HEK293 (cell line): ENCODE results near the gene PIP5K1B.

Experiments
- CTCF ChIA-PET: fragments of 350-600 bp; formaldehyde crosslinking; extraction: SDS; loops from one replicate; lab custom pipeline; 2021; ENCODE audit warnings: antibody characterized with exemption; lab: Yijun Ruan, JAX
- POLR2A ChIA-PET: fragments of 300-600 bp; formaldehyde crosslinking; extraction: SDS; loops from one replicate; lab custom pipeline; 2020; ENCODE audit warnings: antibody characterized with exemption, inconsistent platforms; lab: Yijun Ruan, JAX
- H3K27ac ChIP-seq: fragments of 200-500 bp; sonication (Bioruptor generic); 2 replicates; pipeline ENCODE4 v1.5.1; 2014; ENCODE audit warnings: low read depth, low read length, control low read depth, inconsistent platforms; ENCODE audit errors: extremely low read depth
- H3K36me3 ChIP-seq, 2 experiments: fragments of 200-500 bp in 1 of 2; sonication (Bioruptor generic) in 1 of 2; 1 replicate in 1 of 2; 2 replicates in 1 of 2; pipeline ENCODE4 v1.5.1; 2014 to 2017; ENCODE audit warnings: inconsistent platforms in 2 of 2, low read length in 2 of 2; ENCODE audit not compliant: control insufficient read depth in 2 of 2, insufficient read depth in 1 of 2
- H3K4me1 ChIP-seq: fragments of 200-500 bp; sonication (Bioruptor generic); 2 replicates; pipeline ENCODE4 v1.5.1; 2014; ENCODE audit warnings: mild to moderate bottlenecking, low read length, inconsistent platforms; ENCODE audit not compliant: control insufficient read depth, insufficient read depth
- H3K4me3 ChIP-seq: 2 replicates; pipeline ENCODE4 v1.5.1; 2011; ENCODE audit warnings: low read depth, mild to moderate bottlenecking, control low read depth, low read length, moderate library complexity
- H3K9me3 ChIP-seq: fragments of 200-500 bp; sonication (Bioruptor generic); 2 replicates; pipeline ENCODE4 v1.5.1; 2014; ENCODE audit warnings: low read depth, low read length, inconsistent platforms; ENCODE audit not compliant: control insufficient read depth, insufficient read depth
- CTCF ChIP-seq: fragments of 450-650 bp; formaldehyde crosslinking; IDR thresholded peaks from 2 replicates; pipeline ENCODE4 v1.5.1; 2016; ENCODE audit warnings: missing biosample characterization, missing genetic modification characterization
- SP7 ChIP-seq: fragments of 450-650 bp; formaldehyde crosslinking; IDR thresholded peaks from 2 replicates; pipeline ENCODE4 v1.5.1; 2016; ENCODE audit warnings: missing biosample characterization, missing genetic modification characterization
- WT1 ChIP-seq: fragments of 450-650 bp; formaldehyde crosslinking; IDR thresholded peaks from 2 replicates; pipeline ENCODE4 v1.5.1; 2016; ENCODE audit warnings: missing biosample characterization, missing genetic modification characterization
- YY2 ChIP-seq: fragments of 450-650 bp; formaldehyde crosslinking; IDR thresholded peaks from 2 replicates; pipeline ENCODE4 v1.5.1; 2016; ENCODE audit warnings: missing biosample characterization, missing genetic modification characterization
- ZBTB1 ChIP-seq: fragments of 450-650 bp; formaldehyde crosslinking; IDR thresholded peaks from 2 replicates; pipeline ENCODE4 v1.5.1; 2016; ENCODE audit warnings: missing biosample characterization, missing genetic modification characterization
- ZNF121 ChIP-seq: fragments of 450-650 bp; formaldehyde crosslinking; IDR thresholded peaks from 2 replicates; pipeline ENCODE4 v1.5.1; 2016; ENCODE audit warnings: missing biosample characterization, missing genetic modification characterization
- ZNF16 ChIP-seq: fragments of 450-650 bp; formaldehyde crosslinking; IDR thresholded peaks from 2 replicates; pipeline ENCODE4 v1.5.1; 2016; ENCODE audit warnings: low read depth, missing biosample characterization, missing genetic modification characterization
- ZNF23 ChIP-seq: fragments of 450-650 bp; formaldehyde crosslinking; IDR thresholded peaks from 2 replicates; pipeline ENCODE4 v1.5.1; 2016; ENCODE audit warnings: missing biosample characterization, missing genetic modification characterization, borderline replicate concordance
- ZNF26 ChIP-seq: fragments of 450-650 bp; formaldehyde crosslinking; IDR thresholded peaks from 2 replicates; pipeline ENCODE4 v1.5.1; 2016; ENCODE audit warnings: missing biosample characterization, missing genetic modification characterization
- ZNF324 ChIP-seq: fragments of 450-650 bp; formaldehyde crosslinking; IDR thresholded peaks from 2 replicates; pipeline ENCODE4 v1.5.1; 2016; ENCODE audit warnings: missing biosample characterization, missing genetic modification characterization
- ZNF423 ChIP-seq: fragments of 450-650 bp; formaldehyde crosslinking; IDR thresholded peaks from 2 replicates; pipeline ENCODE4 v1.5.1; 2016; ENCODE audit warnings: missing biosample characterization, missing genetic modification characterization
- ZNF555 ChIP-seq: fragments of 450-650 bp; formaldehyde crosslinking; conservative IDR thresholded peaks from 2 replicates; pipeline ENCODE4 v1.5.1; 2017; ENCODE audit warnings: missing biosample characterization, mild to moderate bottlenecking, missing genetic modification characterization, inconsistent platforms
- ZNF692 ChIP-seq: fragments of 450-650 bp; formaldehyde crosslinking; IDR thresholded peaks from 2 replicates; pipeline ENCODE4 v1.5.1; 2016; ENCODE audit warnings: missing biosample characterization, missing genetic modification characterization
- ZNF747 ChIP-seq: fragments of 450-650 bp; formaldehyde crosslinking; IDR thresholded peaks from 2 replicates; pipeline ENCODE4 v1.5.1; 2016; ENCODE audit warnings: missing biosample characterization, missing genetic modification characterization
- TF ChIP-seq, protein P1 (sequence below): fragments of 450-650 bp; formaldehyde crosslinking; IDR thresholded peaks from 2 replicates; pipeline ENCODE4 v1.5.1; 2017; ENCODE audit warnings: missing biosample characterization, missing genetic modification characterization
- TF ChIP-seq, protein P2 (sequence below): fragments of 450-650 bp; formaldehyde crosslinking; IDR thresholded peaks from 2 replicates; pipeline ENCODE4 v1.5.1; 2016; ENCODE audit warnings: missing biosample characterization, missing genetic modification characterization
- TF ChIP-seq, protein P3 (sequence below): fragments of 450-650 bp; formaldehyde crosslinking; IDR thresholded peaks from 2 replicates; pipeline ENCODE4 v1.5.1; 2016; ENCODE audit warnings: missing biosample characterization, missing genetic modification characterization

Gene PIP5K1B

DNA sequence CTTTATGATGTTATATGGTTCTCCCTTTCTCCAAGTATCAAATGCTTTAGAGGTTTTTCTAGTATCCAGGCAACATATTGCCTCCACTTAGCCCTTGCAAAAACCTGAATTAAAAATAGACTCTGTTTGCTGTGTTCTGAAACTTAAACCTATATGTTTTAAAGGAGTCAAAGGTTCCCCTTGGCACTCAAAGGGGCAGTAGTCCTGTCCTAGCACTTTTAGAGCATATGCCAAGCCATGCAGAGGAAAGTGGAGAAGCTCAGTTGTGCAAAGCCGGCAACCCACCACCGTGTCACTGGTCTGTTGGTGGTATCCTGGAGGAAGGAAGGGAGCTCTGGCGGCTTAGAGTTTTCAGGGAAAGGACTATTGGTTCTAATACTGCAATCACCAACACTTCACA lies 154.3 kb downstream of the PIP5K1B start (continued):
- TF ChIP-seq ZNF555 (tag by site-specific recombination), result no peak
- TF ChIP-seq, all 188 proteins: peak for 0

GRCh38 chr9:68860419-68860818 lies 155.4 kb downstream of the PIP5K1B start:
- H3K27ac ChIP-seq, result no peak overlapping the region
- no peaks in the 10 kb centered on the region for H3K4me1 ChIP-seq
- ChIA-PET POLR2A (no interaction called here), CTCF (no interaction called here)
- TF ChIP-seq YY2 (tag by site-specific recombination), result no peak
- TF ChIP-seq WT1 (tag by site-specific recombination), result no peak
- TF ChIP-seq, protein P1, sequence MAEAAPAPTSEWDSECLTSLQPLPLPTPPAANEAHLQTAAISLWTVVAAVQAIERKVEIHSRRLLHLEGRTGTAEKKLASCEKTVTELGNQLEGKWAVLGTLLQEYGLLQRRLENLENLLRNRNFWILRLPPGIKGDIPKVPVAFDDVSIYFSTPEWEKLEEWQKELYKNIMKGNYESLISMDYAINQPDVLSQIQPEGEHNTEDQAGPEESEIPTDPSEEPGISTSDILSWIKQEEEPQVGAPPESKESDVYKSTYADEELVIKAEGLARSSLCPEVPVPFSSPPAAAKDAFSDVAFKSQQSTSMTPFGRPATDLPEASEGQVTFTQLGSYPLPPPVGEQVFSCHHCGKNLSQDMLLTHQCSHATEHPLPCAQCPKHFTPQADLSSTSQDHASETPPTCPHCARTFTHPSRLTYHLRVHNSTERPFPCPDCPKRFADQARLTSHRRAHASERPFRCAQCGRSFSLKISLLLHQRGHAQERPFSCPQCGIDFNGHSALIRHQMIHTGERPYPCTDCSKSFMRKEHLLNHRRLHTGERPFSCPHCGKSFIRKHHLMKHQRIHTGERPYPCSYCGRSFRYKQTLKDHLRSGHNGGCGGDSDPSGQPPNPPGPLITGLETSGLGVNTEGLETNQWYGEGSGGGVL (tag by site-specific recombination), result no peak
- no peak for TF ChIP-seq ZNF747 (tag by site-specific recombination)
- no peak for TF ChIP-seq CTCF (tag by site-specific recombination)
- TF ChIP-seq ZNF26 (tag by site-specific recombination), result no peak
- no peak for TF ChIP-seq ZNF423 (tag by site-specific recombination)
- TF ChIP-seq ZNF23 (tag by site-specific recombination), result no peak
- TF ChIP-seq, protein P2, sequence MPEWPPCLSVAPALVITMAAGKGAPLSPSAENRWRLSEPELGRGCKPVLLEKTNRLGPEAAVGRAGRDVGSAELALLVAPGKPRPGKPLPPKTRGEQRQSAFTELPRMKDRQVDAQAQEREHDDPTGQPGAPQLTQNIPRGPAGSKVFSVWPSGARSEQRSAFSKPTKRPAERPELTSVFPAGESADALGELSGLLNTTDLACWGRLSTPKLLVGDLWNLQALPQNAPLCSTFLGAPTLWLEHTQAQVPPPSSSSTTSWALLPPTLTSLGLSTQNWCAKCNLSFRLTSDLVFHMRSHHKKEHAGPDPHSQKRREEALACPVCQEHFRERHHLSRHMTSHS (tag by site-specific recombination), result no peak
- TF ChIP-seq ZNF324 (tag by site-specific recombination), result no peak
- no peak for TF ChIP-seq SP7
- no peak for TF ChIP-seq ZNF121
- no peak for TF ChIP-seq ZBTB1 (tag by site-specific recombination)
- TF ChIP-seq ZNF692 (tag by site-specific recombination), result no peak
- TF ChIP-seq ZNF16, result no peak
- TF ChIP-seq, protein P3, sequence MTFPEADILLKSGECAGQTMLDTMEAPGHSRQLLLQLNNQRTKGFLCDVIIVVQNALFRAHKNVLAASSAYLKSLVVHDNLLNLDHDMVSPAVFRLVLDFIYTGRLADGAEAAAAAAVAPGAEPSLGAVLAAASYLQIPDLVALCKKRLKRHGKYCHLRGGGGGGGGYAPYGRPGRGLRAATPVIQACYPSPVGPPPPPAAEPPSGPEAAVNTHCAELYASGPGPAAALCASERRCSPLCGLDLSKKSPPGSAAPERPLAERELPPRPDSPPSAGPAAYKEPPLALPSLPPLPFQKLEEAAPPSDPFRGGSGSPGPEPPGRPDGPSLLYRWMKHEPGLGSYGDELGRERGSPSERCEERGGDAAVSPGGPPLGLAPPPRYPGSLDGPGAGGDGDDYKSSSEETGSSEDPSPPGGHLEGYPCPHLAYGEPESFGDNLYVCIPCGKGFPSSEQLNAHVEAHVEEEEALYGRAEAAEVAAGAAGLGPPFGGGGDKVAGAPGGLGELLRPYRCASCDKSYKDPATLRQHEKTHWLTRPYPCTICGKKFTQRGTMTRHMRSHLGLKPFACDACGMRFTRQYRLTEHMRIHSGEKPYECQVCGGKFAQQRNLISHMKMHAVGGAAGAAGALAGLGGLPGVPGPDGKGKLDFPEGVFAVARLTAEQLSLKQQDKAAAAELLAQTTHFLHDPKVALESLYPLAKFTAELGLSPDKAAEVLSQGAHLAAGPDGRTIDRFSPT (tag by site-specific recombination), result no peak
- H3K4me3 ChIP-seq, result no peak overlapping the region
- no peaks in the 10 kb centered on the region for H3K9me3 ChIP-seq
- no peaks in the 10 kb centered on the region for H3K36me3 ChIP-seq
